MV-4-11 (cell line): ENCODE results near the gene RBMS2.
"Not testable (repeated sequence)": the region's sequence is repeated elsewhere in the genome, so short reads cannot be mapped to it uniquely, and the experiment has no call there.

ENCODE experiments used
- DNase-seq: peaks from one replicate; lab custom pipeline; 2025; lab: John Stamatoyannopoulos, UW

Gene RBMS2

GRCh38 chr12:56521590-56522371 lies at the start of gene RBMS2:
RBMS2 (plus strand) TSS chr12:56521820; CDS start chr12:56522024, 204 bp downstream.
- DNase-seq: peak; percentile 16

GRCh38 chr12:56474389-56474788 lies 47.2 kb upstream of the RBMS2 start:
- DNase-seq: no peak

GRCh38 chr12:56476143-56476542 lies 45.5 kb upstream of the RBMS2 start:
- no peak for DNase-seq

- DNase-seq: no peak
Observed at GRCh38 chr12:56476972-56477432, 44.6 kb upstream of the RBMS2 start.

- DNase-seq: no peak
Observed at GRCh38 chr12:56477521-56478225, 43.9 kb upstream of the RBMS2 start.

GRCh38 chr12:56479625-56480024 lies 42.0 kb upstream of the RBMS2 start:
- DNase-seq: no peak

GRCh38 chr12:56484566-56484965 lies 37.1 kb upstream of the RBMS2 start:
- no peak for DNase-seq

GRCh38 chr12:56486694-56487093 lies 34.9 kb upstream of the RBMS2 start:
- no peak for DNase-seq

GRCh38 chr12:56487448-56488040 lies 34.1 kb upstream of the RBMS2 start:
- DNase-seq: no peak

- peak; percentile 49 for DNase-seq
Observed at GRCh38 chr12:56488041-56488955, 33.3 kb upstream of the RBMS2 start, which contains the start of gene GLS2. GLS2 (minus strand) TSS chr12:56488161; CDS start chr12:56488118, 43 bp downstream.

- no peak for DNase-seq
Observed at GRCh38 chr12:56490360-56490759, 31.3 kb upstream of the RBMS2 start.

- not testable (repeated sequence) for DNase-seq
Observed at GRCh38 chr12:56493409-56494105, 28.1 kb upstream of the RBMS2 start.

GRCh38 chr12:56494106-56494415 lies 27.6 kb upstream of the RBMS2 start:
- not testable (repeated sequence) for DNase-seq

GRCh38 chr12:56494481-56494880 lies 27.1 kb upstream of the RBMS2 start:
- not testable (repeated sequence) for DNase-seq

- not testable (repeated sequence) for DNase-seq
Observed at GRCh38 chr12:56496704-56497103, 24.9 kb upstream of the RBMS2 start.

- not testable (repeated sequence) for DNase-seq
Observed at GRCh38 chr12:56498126-56498902, 23.3 kb upstream of the RBMS2 start.

- DNase-seq: not testable (repeated sequence)
Observed at GRCh38 chr12:56499452-56499851, 22.2 kb upstream of the RBMS2 start.

GRCh38 chr12:56499879-56500278 lies 21.7 kb upstream of the RBMS2 start:
- DNase-seq: not testable (repeated sequence)

- no peak for DNase-seq
Observed at GRCh38 chr12:56510786-56511185, 10.8 kb upstream of the RBMS2 start.

GRCh38 chr12:56514014-56514318 lies 7.7 kb upstream of the RBMS2 start:
- DNase-seq: not testable (repeated sequence)
